SK-N-MC (cell line): ENCODE data around the gene TANGO6.

ENCODE experiments used
- DNase-seq: peaks from one replicate; pipeline ENCODE4 v3.0.0-alpha.2; 2011; ENCODE audit warnings: low read depth, low spot score
- H3K27ac ChIP-seq: fragments of 200-600 bp; sonication (generic); 2 replicates; pipeline ENCODE4 v1.5.1; 2016; ENCODE audit warnings: mixed run types
- H3K36me3 ChIP-seq: fragments of 200-600 bp; sonication (generic); 2 replicates; pipeline ENCODE4 v1.6.1; 2017; ENCODE audit warnings: antibody characterized with exemption, low read length, mixed read lengths; ENCODE audit not compliant: insufficient read depth
- H3K4me3 ChIP-seq: fragments of 200-600 bp; sonication (generic); 2 replicates; pipeline ENCODE4 v1.5.1; 2016
- H3K9ac ChIP-seq: fragments of 200-600 bp; sonication (generic); 2 replicates; pipeline ENCODE4 v1.8.0; 2017; ENCODE audit warnings: mixed run types, mixed read lengths; ENCODE audit not compliant: insufficient read length
- H3K9me3 ChIP-seq: fragments of 200-600 bp; sonication (generic); 2 replicates; pipeline ENCODE4 v1.6.1; 2017; ENCODE audit warnings: low read depth, mild to moderate bottlenecking, antibody characterized with exemption, low read length, moderate library complexity, mixed read lengths
- EZH2 ChIP-seq: fragments of 200-600 bp; sonication (generic); IDR thresholded peaks from one replicate; pipeline ENCODE4 v1.6.1; 2017; ENCODE audit warnings: antibody characterized with exemption
- FOXP2 ChIP-seq: optimal IDR thresholded peaks from 2 replicates; pipeline ENCODE3; 2011; ENCODE audit warnings: mild to moderate bottlenecking, moderate library complexity; ENCODE audit not compliant: insufficient read depth; ENCODE audit errors: extremely low read length, control extremely low read depth
- POLR2AphosphoS5 ChIP-seq: IDR thresholded peaks from 2 replicates; pipeline ENCODE4 v1.6.1; 2012; ENCODE audit warnings: mild to moderate bottlenecking, low read depth, low read length, borderline replicate concordance

TANGO6 gene

GRCh38 chr16:68894714-68895113, 51.4 kb downstream of the TANGO6 start:
- TF ChIP-seq FOXP2 (no peak), POLR2AphosphoS5 (no peak), EZH2 (no peak)
- no peak overlapping the region for H3K27ac ChIP-seq

GRCh38 chr16:68898026-68898425, 54.7 kb downstream of the TANGO6 start:
- Histone ChIP-seq H3K9me3 (no peaks in the 10 kb centered on the region), H3K27ac (no peak overlapping the region), H3K9ac (no peak overlapping the region), H3K36me3 (no peaks in the 10 kb centered on the region), H3K4me3 (no peak overlapping the region)
- no peak for DNase-seq
- TF ChIP-seq POLR2AphosphoS5 (no peak), EZH2 (no peak), FOXP2 (no peak)

More at GRCh38 chr16:68894714-68895113, 51.4 kb downstream of the TANGO6 start:
- Histone ChIP-seq H3K4me3 (no peak overlapping the region), H3K9ac (no peak overlapping the region), H3K36me3 (no peaks in the 10 kb centered on the region), H3K9me3 (no peaks in the 10 kb centered on the region)
- no peak for DNase-seq

GRCh38 chr16:68900009-68900408, 56.7 kb downstream of the TANGO6 start:
- TF ChIP-seq FOXP2 = no peak
- Histone ChIP-seq H3K9me3 (no peaks in the 10 kb centered on the region), H3K4me3 (no peak overlapping the region), H3K9ac (no peak overlapping the region), H3K36me3 (no peaks in the 10 kb centered on the region), H3K27ac (no peak overlapping the region)
- no peak for DNase-seq

- no peak for DNase-seq
- Histone ChIP-seq H3K9me3 (no peaks in the 10 kb centered on the region), H3K9ac (no peak overlapping the region), H3K27ac (no peak overlapping the region), H3K36me3 (no peaks in the 10 kb centered on the region), H3K4me3 (no peak overlapping the region)
- TF ChIP-seq FOXP2 (no peak), EZH2 (no peak), POLR2AphosphoS5 (no peak)
These were observed 59.0 kb downstream of the TANGO6 start for GRCh38 chr16:68902003-68902968.

- H3K36me3 ChIP-seq = no peaks in the 10 kb centered on the region
- no peaks in the 10 kb centered on the region for H3K9me3 ChIP-seq
- H3K9ac ChIP-seq = no peak overlapping the region
- H3K4me3 ChIP-seq = no peak overlapping the region
- DNase-seq = no peak
- TF ChIP-seq EZH2 = no peak
- TF ChIP-seq FOXP2 = no peak
- no peak for TF ChIP-seq POLR2AphosphoS5
- H3K27ac ChIP-seq = no peak overlapping the region
These were observed 59.6 kb downstream of the TANGO6 start for GRCh38 chr16:68902969-68903345.

GRCh38 chr16:68907297-68907696, 64.0 kb downstream of the TANGO6 start:
- Histone ChIP-seq H3K27ac (no peak overlapping the region), H3K36me3 (no peaks in the 10 kb centered on the region), H3K9me3 (no peaks in the 10 kb centered on the region), H3K9ac (no peak overlapping the region), H3K4me3 (no peak overlapping the region)
- no peak for DNase-seq
- no peak for TF ChIP-seq POLR2AphosphoS5
- TF ChIP-seq FOXP2 = no peak
- no peak for TF ChIP-seq EZH2

- Histone ChIP-seq H3K9ac (no peak overlapping the region), H3K36me3 (no peaks in the 10 kb centered on the region), H3K9me3 (no peaks in the 10 kb centered on the region), H3K27ac (no peak overlapping the region), H3K4me3 (no peak overlapping the region)
- TF ChIP-seq POLR2AphosphoS5 = no peak
- no peak for DNase-seq
These were observed 64.5 kb downstream of the TANGO6 start for GRCh38 chr16:68907781-68908181.

GRCh38 chr16:68909099-68909733, 65.9 kb downstream of the TANGO6 start:
- no peaks in the 10 kb centered on the region for H3K9me3 ChIP-seq
- no peak for TF ChIP-seq POLR2AphosphoS5
- no peak for TF ChIP-seq FOXP2
- TF ChIP-seq EZH2 = no peak
- H3K9ac ChIP-seq = no peak overlapping the region
- H3K27ac ChIP-seq = no peak overlapping the region
- no peak for DNase-seq
- H3K4me3 ChIP-seq = no peak overlapping the region
- H3K36me3 ChIP-seq = no peaks in the 10 kb centered on the region
